ENCODE results near the gene UTF1.

The UTF1 gene

GRCh38 chr10:133245439-133246235, 15.6 kb downstream of the UTF1 start:
- H4K20me1 ChIP-seq (ENCODE audit: insufficient read depth, low read length), result no peaks in the 10 kb centered on the region
- no peak overlapping the region for H3K4me3 ChIP-seq (ENCODE audit: low read length)
- H3K79me2 ChIP-seq (ENCODE audit: low read length), result no peaks in the 10 kb centered on the region
- TF ChIP-seq CTCF (IDR thresholded peaks at IDR 0.05; ENCODE audit: low read depth, low read length) (no peak), EZH2phosphoT487 (IDR thresholded peaks at IDR 0.05; ENCODE audit: low read depth) (no peak)
- H2AFZ ChIP-seq (ENCODE audit: low read depth, low read length), result no peak overlapping the region
- H3K27ac ChIP-seq (ENCODE audit: low read length), result no peak overlapping the region
- peaks cover 13% of the 10 kb centered on the region; the same call in 1 of the 2 replicates for H3K4me1 ChIP-seq (ENCODE audit: low read length)
- H3K27me3 ChIP-seq (ENCODE audit: low read depth, low read length), result peaks cover 15% of the 10 kb centered on the region; the same call in 1 of the 2 replicates
- H3K9me3 ChIP-seq (ENCODE audit: insufficient read depth, low read length), result no peaks in the 10 kb centered on the region
- H3K9ac ChIP-seq (ENCODE audit: low read length), result no peak overlapping the region
- no peak overlapping the region for H3K4me2 ChIP-seq (ENCODE audit: low read length)
- H3K36me3 ChIP-seq (replicated peaks; ENCODE audit: low read depth, low read length), result no peaks in the 10 kb centered on the region

GRCh38 chr10:133246236-133246626, 16.2 kb downstream of the UTF1 start:
- no peaks in the 10 kb centered on the region for H3K9me3 ChIP-seq (ENCODE audit: insufficient read depth, low read length)
- peaks cover 7% of the 10 kb centered on the region; the same call in 1 of the 2 replicates for H3K4me1 ChIP-seq (ENCODE audit: low read length)
- TF ChIP-seq CTCF (IDR thresholded peaks at IDR 0.05; ENCODE audit: low read depth, low read length) (no peak), EZH2phosphoT487 (IDR thresholded peaks at IDR 0.05; ENCODE audit: low read depth) (no peak)
- H3K36me3 ChIP-seq (replicated peaks; ENCODE audit: low read depth, low read length), result no peaks in the 10 kb centered on the region
- H3K27ac ChIP-seq (ENCODE audit: low read length), result no peak overlapping the region
- H3K4me3 ChIP-seq (ENCODE audit: low read length), result no peak overlapping the region
- H2AFZ ChIP-seq (ENCODE audit: low read depth, low read length), result no peak overlapping the region
- H4K20me1 ChIP-seq (ENCODE audit: insufficient read depth, low read length), result no peaks in the 10 kb centered on the region
- no peak overlapping the region for H3K4me2 ChIP-seq (ENCODE audit: low read length)
- peaks cover 10% of the 10 kb centered on the region; the same call in 1 of the 2 replicates for H3K27me3 ChIP-seq (ENCODE audit: low read depth, low read length)
- H3K79me2 ChIP-seq (ENCODE audit: low read length), result no peaks in the 10 kb centered on the region
- H3K9ac ChIP-seq (ENCODE audit: low read length), result no peak overlapping the region

DNA sequence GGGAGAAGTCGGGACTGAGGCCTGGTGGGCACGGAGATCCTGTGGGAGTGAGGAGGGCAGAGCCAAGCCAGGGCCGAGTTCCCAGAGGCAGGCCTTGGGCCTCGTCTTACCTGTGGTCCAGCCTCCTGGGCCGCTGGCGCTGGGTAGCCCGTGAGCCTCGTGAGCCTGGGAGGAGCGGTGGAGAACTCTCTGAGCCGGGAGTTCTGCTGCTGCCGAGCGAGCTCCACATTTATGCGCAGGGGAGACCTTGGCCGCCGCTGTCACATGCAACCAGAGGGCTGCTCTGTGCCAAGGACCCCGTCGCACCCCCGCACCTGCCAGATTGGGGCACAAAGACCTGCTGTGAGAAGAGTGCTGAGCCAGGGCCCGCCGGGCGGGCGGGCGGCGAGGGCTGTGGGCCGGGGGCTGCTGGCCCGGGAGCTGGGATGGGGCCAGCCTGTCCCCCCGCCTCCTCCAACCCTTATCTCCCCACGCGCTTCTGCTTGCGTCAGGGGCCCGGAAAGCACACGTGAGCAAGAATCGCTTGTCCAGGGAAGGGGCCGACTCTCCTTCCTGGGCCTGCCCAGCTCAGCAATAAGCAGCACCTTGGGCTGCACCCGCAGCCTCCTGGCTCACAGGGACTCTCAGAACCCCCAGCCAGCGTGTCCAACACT, 17.8 kb downstream of the UTF1 start:
- Histone ChIP-seq H3K79me2 (ENCODE audit: low read length) (no peaks in the 10 kb centered on the region), H3K9me3 (ENCODE audit: insufficient read depth, low read length) (no peaks in the 10 kb centered on the region), H3K4me2 (ENCODE audit: low read length) (no peak overlapping the region), H3K4me3 (ENCODE audit: low read length) (no peak overlapping the region), H3K27ac (ENCODE audit: low read length) (no peak overlapping the region), H4K20me1 (ENCODE audit: insufficient read depth, low read length) (no peaks in the 10 kb centered on the region), H2AFZ (ENCODE audit: low read depth, low read length) (no peak overlapping the region), H3K4me1 (ENCODE audit: low read length) (no peaks in the 10 kb centered on the region), H3K9ac (ENCODE audit: low read length) (no peak overlapping the region), H3K27me3 (ENCODE audit: low read depth, low read length) (peaks cover 5% of the 10 kb centered on the region; the same call in 1 of the 2 replicates), H3K36me3 (replicated peaks; ENCODE audit: low read depth, low read length) (no peaks in the 10 kb centered on the region)
- TF ChIP-seq CTCF (IDR thresholded peaks at IDR 0.05; ENCODE audit: low read depth, low read length), result no peak

GRCh38 chr10:133248334-133248715, 18.3 kb downstream of the UTF1 start:
- H2AFZ ChIP-seq (ENCODE audit: low read depth, low read length), result no peak overlapping the region
- no peaks in the 10 kb centered on the region for H4K20me1 ChIP-seq (ENCODE audit: insufficient read depth, low read length)
- H3K27ac ChIP-seq (ENCODE audit: low read length), result no peak overlapping the region
- no peaks in the 10 kb centered on the region for H3K4me1 ChIP-seq (ENCODE audit: low read length)
- no peak overlapping the region for H3K4me2 ChIP-seq (ENCODE audit: low read length)
- TF ChIP-seq EZH2phosphoT487 (IDR thresholded peaks at IDR 0.05; ENCODE audit: low read depth), result no peak
- TF ChIP-seq CTCF (IDR thresholded peaks at IDR 0.05; ENCODE audit: low read depth, low read length), result no peak
- H3K27me3 ChIP-seq (ENCODE audit: low read depth, low read length), result peaks cover 5% of the 10 kb centered on the region; the same call in 1 of the 2 replicates
- no peaks in the 10 kb centered on the region for H3K79me2 ChIP-seq (ENCODE audit: low read length)
- no peaks in the 10 kb centered on the region for H3K36me3 ChIP-seq (replicated peaks; ENCODE audit: low read depth, low read length)
- H3K4me3 ChIP-seq (ENCODE audit: low read length), result no peak overlapping the region
- no peaks in the 10 kb centered on the region for H3K9me3 ChIP-seq (ENCODE audit: insufficient read depth, low read length)
- no peak overlapping the region for H3K9ac ChIP-seq (ENCODE audit: low read length)
